GM15510 (cell line): Measurements from ENCODE around the gene KRT72.

Experiments used
- POLR2A ChIP-seq: IDR thresholded peaks from 3 replicates; pipeline ENCODE4 v1.6.1; 2011; ENCODE audit warnings: borderline replicate concordance; ENCODE audit not compliant: insufficient read length; ENCODE audit errors: extremely low read depth

KRT72 gene

GRCh38 chr12:52604859-52605258 lies 3.6 kb upstream of the KRT72 start:
- no peak for TF ChIP-seq POLR2A

- TF ChIP-seq POLR2A, result no peak
These were observed 2.1 kb upstream of the KRT72 start for GRCh38 chr12:52603314-52603713.

- TF ChIP-seq POLR2A, result no peak
These were observed 1.3 kb upstream of the KRT72 start for GRCh38 chr12:52602552-52602951.

- no peak for TF ChIP-seq POLR2A
These were observed 408 bp upstream of the KRT72 start for GRCh38 chr12:52601671-52602070.

- TF ChIP-seq POLR2A, result no peak
These were observed 788 bp downstream of the KRT72 start for GRCh38 chr12:52600475-52600874.

GRCh38 chr12:52600071-52600470 lies 1.2 kb downstream of the KRT72 start:
- no peak for TF ChIP-seq POLR2A

GRCh38 chr12:52598966-52599365 lies 2.3 kb downstream of the KRT72 start:
- no peak for TF ChIP-seq POLR2A

- TF ChIP-seq POLR2A, result no peak
These were observed 9.7 kb downstream of the KRT72 start for GRCh38 chr12:52591521-52591920.

- TF ChIP-seq POLR2A, result no peak
These were observed 11.2 kb downstream of the KRT72 start for GRCh38 chr12:52590021-52590420.

GRCh38 chr12:52587563-52587962 lies 13.7 kb downstream of the KRT72 start:
- TF ChIP-seq POLR2A, result no peak

GRCh38 chr12:52585946-52586345 lies 15.3 kb downstream of the KRT72 start:
- TF ChIP-seq POLR2A, result no peak

GRCh38 chr12:52585066-52585465 lies 16.2 kb downstream of the KRT72 start:
- no peak for TF ChIP-seq POLR2A

- no peak for TF ChIP-seq POLR2A
These were observed 17.0 kb downstream of the KRT72 start for GRCh38 chr12:52584156-52584682.

GRCh38 chr12:52582971-52583456 lies 18.2 kb downstream of the KRT72 start:
- TF ChIP-seq POLR2A, result no peak

- TF ChIP-seq POLR2A, result no peak
These were observed 18.8 kb downstream of the KRT72 start for GRCh38 chr12:52582486-52582885.

GRCh38 chr12:52581481-52581880 lies 19.8 kb downstream of the KRT72 start:
- no peak for TF ChIP-seq POLR2A

GRCh38 chr12:52581066-52581465 lies 20.2 kb downstream of the KRT72 start:
- no peak for TF ChIP-seq POLR2A

GRCh38 chr12:52580496-52580895 lies 20.8 kb downstream of the KRT72 start:
- no peak for TF ChIP-seq POLR2A
